Measurements from ENCODE around the gene KRT37. TPM values are rescaled to one million over a fixed set of nuclear protein-coding genes. Genes with fewer than 3 reads are reported as not detected.

Gene KRT37
- total and polyA plus RNA-seq, 2 of the 13 experiments (the other 11 are each of a cell fraction or from before 2014, with no cell fraction given), result 0.69 TPM; not detected in 1

DNA sequence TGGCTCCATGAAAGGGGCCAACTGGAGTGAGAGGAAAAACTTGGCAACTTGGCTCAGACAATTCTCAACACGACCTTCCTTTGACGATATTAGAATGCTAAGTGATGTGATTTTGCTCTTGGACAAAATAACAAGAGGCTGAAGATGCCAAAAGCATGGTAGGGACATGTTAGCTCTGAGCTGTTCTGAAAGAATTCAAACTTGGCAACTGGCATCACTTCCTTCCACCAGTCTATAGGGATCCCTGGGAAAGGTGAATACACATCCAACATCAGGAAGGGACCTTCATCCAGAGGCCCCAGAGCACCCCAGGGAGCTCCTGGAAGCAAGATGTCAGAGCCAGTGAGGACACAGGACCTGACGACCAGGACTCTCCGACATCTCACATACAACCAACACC lies 4.3 kb downstream of the KRT37 start:
- no peak for DNase-seq (ENCODE audit: low spot score)
- no peaks in the 10 kb centered on the region for H3K9me3 ChIP-seq (ENCODE audit: low read length)
- no peak overlapping the region for H3K9ac ChIP-seq (ENCODE audit: insufficient read depth, low read depth, low read length)
- intact Hi-C loops (cut with micrococcal nuclease; ENCODE audit: unreplicated experiment) (no loop called here), in situ Hi-C loops (cut with HindIII; ENCODE audit: extremely low pct_ligation_motif_present, low pct_unique_long_range_greater_than_20kb) (no loop called here)
- H3K36me3 ChIP-seq (replicated peaks in 1 of 2; ENCODE audit: control insufficient read depth in 1 of 2, insufficient read depth in 2 of 2, low read length in 2 of 2), result no peaks in the 10 kb centered on the region
- H4K20me1 ChIP-seq (ENCODE audit: insufficient read depth, low read length), result no peaks in the 10 kb centered on the region
- H3K4me2 ChIP-seq (ENCODE audit: low read depth, low read length), result no peak overlapping the region
- BruUV-seq (replicated peaks), result no TSS peak
- no peak overlapping the region for H2AFZ ChIP-seq (ENCODE audit: low read length)
- H3K27me3 ChIP-seq (ENCODE audit: control insufficient read depth in 1 of 2, insufficient read depth in 2 of 2, low read length in 2 of 2), result no peaks in the 10 kb centered on the region
- no peak overlapping the region for H3K4me3 ChIP-seq (replicated peaks in 1 of 3; ENCODE audit: insufficient read depth in 1 of 3, low read depth in 2 of 3, low read length in 3 of 3)
- H3K4me1 ChIP-seq (ENCODE audit: insufficient read depth, low read length), result peaks cover 46% of the 10 kb centered on the region
- H3K27ac ChIP-seq (ENCODE audit: extremely low read length, insufficient read depth, low read length), result no peak overlapping the region
- FAIRE-seq, result no peak
- no peak for ATAC-seq
- CTCF ChIA-PET (ENCODE audit: low intra/inter-chr PET ratio, low total read pairs), result no interaction called here
- WGBS (ENCODE audit: low lambda C conversion rate), result 55% methylated on average over 4 of the region's 4 CpGs
- no peaks in the 10 kb centered on the region for H3K79me2 ChIP-seq (ENCODE audit: insufficient read depth, low read length)
- POLR2A ChIA-PET, result no interaction called here
- TF ChIP-seq ZNF510 (CRISPR knock-in tag; IDR thresholded peaks at IDR 0.05; ENCODE audit: low read depth), result no peak
- TF ChIP-seq RXRA (CRISPR knock-in tag; IDR thresholded peaks at IDR 0.05), result no peak
- no peak for TF ChIP-seq KDM2A (CRISPR knock-in tag; IDR thresholded peaks at IDR 0.05; ENCODE audit: borderline replicate concordance, low read depth)
- no peak for TF ChIP-seq SP4 (CRISPR knock-in tag; IDR thresholded peaks at IDR 0.05)
- no peak for TF ChIP-seq ARNT (IDR thresholded peaks at IDR 0.05)
- TF ChIP-seq BRD4 (CRISPR knock-in tag; IDR thresholded peaks at IDR 0.05), result no peak
- TF ChIP-seq TRIM24 (CRISPR knock-in tag; IDR thresholded peaks at IDR 0.05), result no peak
- no peak for TF ChIP-seq EED (CRISPR knock-in tag; IDR thresholded peaks at IDR 0.05)
- no peak for TF ChIP-seq MEF2D (CRISPR knock-in tag; IDR thresholded peaks at IDR 0.05)
- no peak for TF ChIP-seq PAWR (CRISPR knock-in tag; IDR thresholded peaks at IDR 0.05; ENCODE audit: borderline replicate concordance)
- TF ChIP-seq NCOA2 (CRISPR knock-in tag; IDR thresholded peaks at IDR 0.05), result no peak
- no peak for TF ChIP-seq ZNF224 (CRISPR knock-in tag; IDR thresholded peaks at IDR 0.05)
- no peak for TF ChIP-seq ZNF367 (CRISPR knock-in tag; IDR thresholded peaks at IDR 0.05; ENCODE audit: borderline replicate concordance)
- TF ChIP-seq ZNF891 (CRISPR knock-in tag; IDR thresholded peaks at IDR 0.05), result no peak
- TF ChIP-seq, protein P1, sequence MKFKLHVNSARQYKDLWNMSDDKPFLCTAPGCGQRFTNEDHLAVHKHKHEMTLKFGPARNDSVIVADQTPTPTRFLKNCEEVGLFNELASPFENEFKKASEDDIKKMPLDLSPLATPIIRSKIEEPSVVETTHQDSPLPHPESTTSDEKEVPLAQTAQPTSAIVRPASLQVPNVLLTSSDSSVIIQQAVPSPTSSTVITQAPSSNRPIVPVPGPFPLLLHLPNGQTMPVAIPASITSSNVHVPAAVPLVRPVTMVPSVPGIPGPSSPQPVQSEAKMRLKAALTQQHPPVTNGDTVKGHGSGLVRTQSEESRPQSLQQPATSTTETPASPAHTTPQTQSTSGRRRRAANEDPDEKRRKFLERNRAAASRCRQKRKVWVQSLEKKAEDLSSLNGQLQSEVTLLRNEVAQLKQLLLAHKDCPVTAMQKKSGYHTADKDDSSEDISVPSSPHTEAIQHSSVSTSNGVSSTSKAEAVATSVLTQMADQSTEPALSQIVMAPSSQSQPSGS (CRISPR knock-in tag; IDR thresholded peaks at IDR 0.05), result no peak

Measured in HepG2 (cell line).